ENCODE measurements around the gene GALNT9. TPM values are rescaled to one million over a fixed set of nuclear protein-coding genes. Genes with fewer than 3 reads are reported as not detected.

Gene GALNT9
- total RNA-seq, 1 donor from 2014 or later: 0.08 TPM

- no peak for DNase-seq (ENCODE audit: low read depth)
These were observed 91.5 kb downstream of the GALNT9 start for GRCh38 chr12:132237772-132238487.

GRCh38 chr12:132236930-132237771, 92.2 kb downstream of the GALNT9 start:
- no peak for DNase-seq (ENCODE audit: low read depth)

- peak; percentile 42 for DNase-seq (ENCODE audit: low read depth)
These were observed 93.1 kb downstream of the GALNT9 start for GRCh38 chr12:132236129-132236929.

- DNase-seq (ENCODE audit: low read depth): no peak
These were observed 94.1 kb downstream of the GALNT9 start for GRCh38 chr12:132235116-132235820.

- DNase-seq (ENCODE audit: low read depth): no peak
These were observed 99.0 kb downstream of the GALNT9 start for GRCh38 chr12:132230381-132230780.

- DNase-seq (ENCODE audit: low read depth): no peak
These were observed 99.5 kb downstream of the GALNT9 start for GRCh38 chr12:132229926-132230325.

- DNase-seq (ENCODE audit: low read depth): no peak
These were observed 100.1 kb downstream of the GALNT9 start for GRCh38 chr12:132229193-132229760.

- DNase-seq (ENCODE audit: low read depth): no peak
These were observed 100.8 kb downstream of the GALNT9 start for GRCh38 chr12:132228476-132229192.

- DNase-seq (ENCODE audit: low read depth): no peak
These were observed 101.5 kb downstream of the GALNT9 start for GRCh38 chr12:132227782-132228475.

GRCh38 chr12:132227118-132227517, 102.3 kb downstream of the GALNT9 start:
- no peak for DNase-seq (ENCODE audit: low read depth)

- no peak for DNase-seq (ENCODE audit: low read depth)
These were observed 102.8 kb downstream of the GALNT9 start for GRCh38 chr12:132226604-132227003.

GRCh38 chr12:132225214-132225613, 104.2 kb downstream of the GALNT9 start:
- DNase-seq (ENCODE audit: low read depth): no peak

- DNase-seq (ENCODE audit: low read depth): no peak
These were observed 104.9 kb downstream of the GALNT9 start for GRCh38 chr12:132224484-132224883.

- DNase-seq (ENCODE audit: low read depth): no peak
These were observed 106.6 kb downstream of the GALNT9 start for GRCh38 chr12:132222808-132223173.

- no peak for DNase-seq (ENCODE audit: low read depth)
These were observed 107.1 kb downstream of the GALNT9 start for GRCh38 chr12:132222096-132222807.

GRCh38 chr12:132219761-132220160, 109.6 kb downstream of the GALNT9 start:
- peak; percentile 37 for DNase-seq (ENCODE audit: low read depth)

- DNase-seq (ENCODE audit: low read depth): peak; percentile 84
These were observed 110.1 kb downstream of the GALNT9 start for GRCh38 chr12:132219323-132219722.

GRCh38 chr12:132218915-132219314, 110.5 kb downstream of the GALNT9 start:
- DNase-seq (ENCODE audit: low read depth): peak; percentile 73

GRCh38 chr12:132218527-132218875, 110.9 kb downstream of the GALNT9 start:
- no peak for DNase-seq (ENCODE audit: low read depth)
